Sigmoid colon (tissue), 4 donors: ENCODE results near the gene CDC42BPB.

Source experiments
- EP300 ChIP-seq, 4 donors: sonication (generic); formaldehyde crosslinking; IDR thresholded peaks; one replicate each; pipeline ENCODE4 v1.6.1; 2017; ENCODE audit warnings: antibody characterized with exemption in 4 of 4
- POLR2A ChIP-seq, 2 donors: fragments of 450-650 bp; IDR thresholded peaks; one replicate each; pipeline ENCODE4 v1.6.1; 2016; ENCODE audit warnings: antibody characterized with exemption in 2 of 2, mild to moderate bottlenecking in 2 of 2, moderate library complexity in 2 of 2
- POLR2AphosphoS5 ChIP-seq, 4 donors: sonication (generic); formaldehyde crosslinking; IDR thresholded peaks; one replicate each; pipeline ENCODE4 v1.6.1; 2017; ENCODE audit warnings: antibody characterized with exemption in 4 of 4
- TF ChIP-seq, protein P1 (sequence below), 4 experiments: fragments of 450-650 bp in 3 of 4; fragments of 200-600 bp in 1 of 4; IDR thresholded peaks; one replicate each; pipeline ENCODE4 v1.5.1; 2016 to 2019; ENCODE audit warnings: antibody characterized with exemption in 4 of 4, mild to moderate bottlenecking in 3 of 4, moderate library complexity in 2 of 4

GRCh38 chr14:103089386-103090335, 32.3 kb upstream of the CDC42BPB start:
- TF ChIP-seq, protein P1, sequence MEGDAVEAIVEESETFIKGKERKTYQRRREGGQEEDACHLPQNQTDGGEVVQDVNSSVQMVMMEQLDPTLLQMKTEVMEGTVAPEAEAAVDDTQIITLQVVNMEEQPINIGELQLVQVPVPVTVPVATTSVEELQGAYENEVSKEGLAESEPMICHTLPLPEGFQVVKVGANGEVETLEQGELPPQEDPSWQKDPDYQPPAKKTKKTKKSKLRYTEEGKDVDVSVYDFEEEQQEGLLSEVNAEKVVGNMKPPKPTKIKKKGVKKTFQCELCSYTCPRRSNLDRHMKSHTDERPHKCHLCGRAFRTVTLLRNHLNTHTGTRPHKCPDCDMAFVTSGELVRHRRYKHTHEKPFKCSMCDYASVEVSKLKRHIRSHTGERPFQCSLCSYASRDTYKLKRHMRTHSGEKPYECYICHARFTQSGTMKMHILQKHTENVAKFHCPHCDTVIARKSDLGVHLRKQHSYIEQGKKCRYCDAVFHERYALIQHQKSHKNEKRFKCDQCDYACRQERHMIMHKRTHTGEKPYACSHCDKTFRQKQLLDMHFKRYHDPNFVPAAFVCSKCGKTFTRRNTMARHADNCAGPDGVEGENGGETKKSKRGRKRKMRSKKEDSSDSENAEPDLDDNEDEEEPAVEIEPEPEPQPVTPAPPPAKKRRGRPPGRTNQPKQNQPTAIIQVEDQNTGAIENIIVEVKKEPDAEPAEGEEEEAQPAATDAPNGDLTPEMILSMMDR (IDR thresholded peaks at IDR 0.05): no peak
- TF ChIP-seq POLR2A (IDR thresholded peaks at IDR 0.05) (no peak), EP300 (IDR thresholded peaks at IDR 0.05) (no peak), POLR2AphosphoS5 (IDR thresholded peaks at IDR 0.05) (no peak)
